Ovary (tissue), 9 donors: ENCODE measurements around the gene SLC25A5. TPM values are rescaled to one million over a fixed set of nuclear protein-coding genes. Genes with fewer than 3 reads are reported as not detected.

Experiments used
- DNase-seq, 5 donors: peaks; one replicate each; pipeline ENCODE4 v3.0.0-alpha.2; 2019 to 2020
- H3K27ac ChIP-seq, 2 donors: fragments of 200-600 bp; one replicate each; pipeline versions ENCODE4 v1.5.1 to v1.8.0; 2019 to 2022
- H3K27me3 ChIP-seq: fragments of 200-600 bp; one replicate; pipeline ENCODE4 v1.8.0; 2022
- H3K36me3 ChIP-seq: fragments of 200-600 bp; sonication (generic); one replicate; pipeline ENCODE4 v1.5.1; 2019
- H3K4me1 ChIP-seq: one replicate; pipeline ENCODE4 v1.8.1; 2013; ENCODE audit warnings: mild to moderate bottlenecking, moderate library complexity; ENCODE audit not compliant: insufficient read depth
- H3K4me3 ChIP-seq: fragments of 200-600 bp; sonication (generic); one replicate; pipeline ENCODE4 v1.5.1; 2017
- H3K9me3 ChIP-seq, 2 donors: fragments of 200-600 bp in 1 of 2; sonication (generic) in 1 of 2; one replicate each; pipeline versions ENCODE4 v1.5.1 to v1.8.1; 2013 to 2019; ENCODE audit warnings: mild to moderate bottlenecking in 1 of 2, moderate library complexity in 1 of 2
- CTCF ChIP-seq, 3 donors: fragments of 450-650 bp in 2 of 3; fragments of 200-600 bp in 1 of 3; IDR thresholded peaks; one replicate each; pipeline versions ENCODE4 v1.5.1 to v1.8.0; 2016 to 2022; ENCODE audit warnings: antibody characterized with exemption in 3 of 3, mild to moderate bottlenecking in 1 of 3
- EP300 ChIP-seq: sonication (generic); formaldehyde crosslinking; IDR thresholded peaks from one replicate; pipeline ENCODE4 v1.6.1; 2017; ENCODE audit warnings: antibody characterized with exemption
- POLR2A ChIP-seq: fragments of 450-650 bp; IDR thresholded peaks from one replicate; pipeline ENCODE4 v1.6.1; 2017; ENCODE audit warnings: antibody characterized with exemption, mild to moderate bottlenecking, moderate library complexity
- WGBS, 3 donors: extraction: QIAGEN DNeasy Blood & Tissue Kit in 1 of 3; methylation state at CpG; one replicate each; pipeline versions ENCODE4 v1.1.5 to v1.1.7; 2013 to 2017; 5-methylcytosine and 5-hydroxymethylcytosine counted together
- intact Hi-C, 4 donors: fragments of 100-400 bp; cut with DNase I; formaldehyde crosslinking; loops; one replicate each; pipeline versions ENCODE4 v1.11.0 to v1.15.1; 2022 to 2023
- polyA plus RNA-seq, 2 donors: library from polyadenylated mRNA; stranded (reverse); fragments of 200-250 nt in 1 of 2; fragments of 350-450 nt in 1 of 2; fragmentation: Illumina TruSeq in 1 of 2; extraction: RNeasy Lipid Tissue Mini Kit (QIAGEN cat#74804) in 1 of 2; gene quantifications; one replicate each; pipeline ENCODE4 v1.2.3, GENCODE V29; 2013 to 2014
- total RNA-seq, 7 donors: library from RNA; depleted of rRNA in 2 of 7; stranded (reverse); fragments of >200 nt in 2 of 7; fragmentation: NEBNext Ultra II Directional in 3 of 7; extraction: Animal tissue kit (Norgen Biotek cat#: 25700) in 3 of 7; gene quantifications; one replicate each; pipeline versions ENCODE4 v1.1.0 to v1.2.4, GENCODE V29; 2016 to 2023
- donor health status: DM: no; HTN: no; CAD: no; lungs with moderate emphysema.
- donor health status: DM: no; HTN: no; CAD: no.
- donor health status: Bipolar disorder and iron deficiency.
- donor health status: DM: yes; HTN: yes; CAD: no.
- donor health status: DM: no; HTN: no; CAD: no.
- donor health status: DM: yes; HTN: yes; CAD: no.

The SLC25A5 gene
- total and polyA plus RNA-seq, 9 donors, result 97.2 to 214 (median 147) TPM

- Histone ChIP-seq H3K27me3 (no peaks in the 10 kb centered on the region), H3K9me3 (no peaks in the 10 kb centered on the region), H3K36me3 (no peaks in the 10 kb centered on the region), H3K4me1 (no peaks in the 10 kb centered on the region), H3K27ac (no peak overlapping the region), H3K4me3 (no peak overlapping the region)
- no peak for DNase-seq
- 43 to 57% (median 57%) methylated on average over 1 of the region's 1 CpG for WGBS, 3 donors
- intact Hi-C loops, result no loop called here
- TF ChIP-seq EP300 (no peak), CTCF (IDR thresholded peaks at IDR 0.05) (no peak), POLR2A (no peak)
Observed at GRCh38 chrX:119497185-119497584, 28.9 kb downstream of the SLC25A5 start.

GRCh38 chrX:119500061-119500800, 32.0 kb downstream of the SLC25A5 start:
- no peak overlapping the region for H3K27ac ChIP-seq
- intact Hi-C loops, result no loop called here
- no peaks in the 10 kb centered on the region for H3K27me3 ChIP-seq
- H3K4me3 ChIP-seq, result no peak overlapping the region
- H3K9me3 ChIP-seq, result no peaks in the 10 kb centered on the region
- no peaks in the 10 kb centered on the region for H3K4me1 ChIP-seq
- TF ChIP-seq CTCF (IDR thresholded peaks at IDR 0.05) (no peak), POLR2A (no peak), EP300 (no peak)
- WGBS, 3 donors, result 69 to 80% (median 77%) methylated on average over 13 of the region's 13 CpGs
- no peak for DNase-seq
- H3K36me3 ChIP-seq, result no peaks in the 10 kb centered on the region

DNA sequence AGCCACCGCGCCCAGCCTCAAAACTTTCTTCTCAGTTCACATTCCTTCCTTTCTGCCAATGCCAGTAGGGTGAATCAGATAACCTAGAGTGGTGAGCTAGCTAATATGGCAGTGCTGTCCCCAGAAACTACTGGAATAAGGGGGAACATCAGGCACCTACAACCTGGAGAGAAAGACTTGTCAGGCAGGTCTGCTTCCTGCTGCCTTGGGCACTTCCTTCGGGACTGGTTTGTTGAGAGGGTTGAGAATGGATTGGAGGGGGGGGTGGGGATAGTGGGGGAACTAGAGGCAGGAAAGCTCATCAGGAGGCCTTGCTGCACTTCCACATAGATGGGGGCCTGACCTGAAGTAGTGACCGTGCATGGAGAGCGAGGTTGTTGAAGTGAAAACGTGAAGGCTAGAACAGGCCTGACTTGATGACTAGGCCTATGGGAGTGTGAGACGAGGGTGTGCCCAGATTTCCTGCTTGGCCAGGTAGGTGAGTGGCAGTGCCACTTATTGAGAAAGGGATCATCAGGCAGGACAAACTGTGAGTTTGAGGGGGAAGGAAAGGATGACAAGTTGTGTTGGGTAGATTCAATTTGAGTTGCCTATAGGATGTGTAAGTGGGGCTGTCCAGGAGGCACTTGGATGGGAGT, 33.4 kb downstream of the SLC25A5 start:
- Histone ChIP-seq H3K27ac (no peak overlapping the region), H3K36me3 (no peaks in the 10 kb centered on the region), H3K27me3 (no peaks in the 10 kb centered on the region), H3K9me3 (no peaks in the 10 kb centered on the region), H3K4me3 (no peak overlapping the region), H3K4me1 (no peaks in the 10 kb centered on the region)
- TF ChIP-seq EP300 (no peak), POLR2A (no peak), CTCF (IDR thresholded peaks at IDR 0.05) (no peak)
- WGBS, 3 donors, result 84 to 90% (median 85%) methylated on average over 7 of the region's 7 CpGs
- no peak for DNase-seq
- intact Hi-C loops, result no loop called here

DNA sequence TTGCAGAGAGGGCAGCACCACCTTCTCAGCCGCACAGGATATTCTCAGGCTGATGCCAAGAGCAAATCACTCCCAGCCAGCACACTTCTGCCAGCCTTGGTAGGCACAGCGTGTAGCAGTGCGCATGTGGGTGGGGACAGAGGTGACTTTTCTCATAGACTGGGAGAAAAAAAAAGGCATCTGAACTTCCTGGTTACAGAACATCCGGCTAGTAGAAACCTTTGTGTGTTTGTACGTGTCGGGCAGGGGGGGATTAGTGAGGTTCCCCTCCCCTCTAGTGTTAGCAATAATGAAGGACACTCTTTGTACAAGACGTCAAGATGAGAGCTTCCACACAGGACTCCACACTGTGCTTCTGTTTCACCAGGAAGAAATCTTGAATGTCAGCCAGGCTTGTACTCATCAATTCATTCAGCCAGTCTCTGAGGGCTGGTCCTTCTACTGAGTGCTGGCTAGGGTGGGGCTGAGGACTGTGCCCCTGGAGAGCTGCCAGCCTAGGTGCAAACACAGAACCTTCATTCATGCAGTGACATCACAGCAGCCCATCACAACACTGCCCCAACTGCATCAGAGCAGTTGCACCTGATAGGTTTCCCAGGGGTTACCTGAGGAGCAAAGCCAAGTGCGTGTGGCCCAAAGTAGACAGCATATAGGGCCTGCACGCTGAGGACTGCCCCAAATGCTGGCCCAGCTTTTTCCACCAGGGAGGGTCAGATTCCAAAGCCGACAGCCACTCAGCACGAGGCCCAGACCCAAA, 34.7 kb downstream of the SLC25A5 start:
- intact Hi-C loops, result no loop called here
- DNase-seq, result no peak
- TF ChIP-seq EP300 (no peak), POLR2A (no peak), CTCF (IDR thresholded peaks at IDR 0.05) (no peak)

More for the DNA sequence above, 34.7 kb downstream of the SLC25A5 start:
- Histone ChIP-seq H3K27ac (no peak overlapping the region), H3K36me3 (no peaks in the 10 kb centered on the region), H3K9me3 (no peaks in the 10 kb centered on the region), H3K27me3 (no peaks in the 10 kb centered on the region), H3K4me3 (no peak overlapping the region), H3K4me1 (no peaks in the 10 kb centered on the region)
- WGBS, 3 donors, result 58 to 65% (median 64%) methylated on average over 11 of the region's 11 CpGs
